GM21717 (cell line): ENCODE results near the gene BSND.

Experiments
- ATAC-seq: cut with Tn5 transposase; IDR thresholded peaks from one replicate; pipeline ENCODE4 v1.9.1; 2021; ENCODE audit warnings: mild to moderate bottlenecking, moderate library complexity; ENCODE audit not compliant: unreplicated experiment

Gene BSND

GRCh38 chr1:54990916-54991315, 7.8 kb upstream of the BSND start:
- no peak for ATAC-seq

DNA sequence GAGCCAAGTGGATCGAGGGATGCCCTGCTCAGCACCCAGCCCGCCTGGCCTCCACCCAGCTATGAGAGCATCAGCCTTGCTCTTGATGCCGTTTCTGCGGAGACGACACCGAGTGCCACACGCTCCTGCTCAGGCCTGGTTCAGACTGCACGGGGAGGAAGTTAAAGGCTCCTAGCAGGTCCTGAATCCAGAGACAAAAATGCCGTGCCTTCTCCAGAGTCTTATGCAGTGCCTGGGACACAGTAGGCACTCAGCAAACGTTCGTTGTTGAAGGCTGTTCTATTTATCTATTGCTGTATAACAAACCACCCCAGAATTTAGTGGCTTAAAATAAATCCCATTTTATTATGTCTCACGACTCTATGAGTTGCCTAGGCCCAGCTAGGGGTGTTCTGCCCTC, 6.8 kb upstream of the BSND start:
- no peak for ATAC-seq

- ATAC-seq, result no peak
These were observed 5.6 kb upstream of the BSND start for GRCh38 chr1:54993140-54993539.

GRCh38 chr1:54994355-54994990, 4.3 kb upstream of the BSND start:
- ATAC-seq, result no peak

GRCh38 chr1:54995013-54995760, 3.5 kb upstream of the BSND start:
- ATAC-seq, result no peak

GRCh38 chr1:54995835-54996234, 2.9 kb upstream of the BSND start:
- ATAC-seq, result no peak

- ATAC-seq, result peak; percentile 73
These were observed 2.3 kb upstream of the BSND start for GRCh38 chr1:54996359-54996868.

- ATAC-seq, result no peak
These were observed 1.6 kb upstream of the BSND start for GRCh38 chr1:54996869-54997710.

GRCh38 chr1:54997711-54997986, 1.1 kb upstream of the BSND start:
- no peak for ATAC-seq

DNA sequence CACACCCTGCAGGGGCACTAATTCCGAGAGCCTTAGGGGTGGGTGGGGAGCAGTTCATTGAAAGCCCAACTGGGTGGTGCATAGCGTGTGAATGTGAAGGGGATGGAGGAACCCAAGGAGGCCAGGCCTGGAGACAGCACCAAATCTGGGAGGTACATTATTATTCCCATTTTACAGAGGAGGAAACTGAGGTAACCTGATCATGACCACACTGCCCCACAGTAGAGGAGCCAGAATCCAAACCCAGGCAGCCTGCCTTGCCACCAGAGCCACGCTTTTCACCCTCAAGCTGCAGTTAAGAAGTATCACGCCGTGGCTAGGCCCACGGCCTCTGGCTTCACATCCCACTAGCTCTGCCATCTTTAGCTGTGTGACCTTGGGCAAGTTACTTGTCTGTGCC, 633 bp upstream of the BSND start:
- ATAC-seq, result no peak

DNA sequence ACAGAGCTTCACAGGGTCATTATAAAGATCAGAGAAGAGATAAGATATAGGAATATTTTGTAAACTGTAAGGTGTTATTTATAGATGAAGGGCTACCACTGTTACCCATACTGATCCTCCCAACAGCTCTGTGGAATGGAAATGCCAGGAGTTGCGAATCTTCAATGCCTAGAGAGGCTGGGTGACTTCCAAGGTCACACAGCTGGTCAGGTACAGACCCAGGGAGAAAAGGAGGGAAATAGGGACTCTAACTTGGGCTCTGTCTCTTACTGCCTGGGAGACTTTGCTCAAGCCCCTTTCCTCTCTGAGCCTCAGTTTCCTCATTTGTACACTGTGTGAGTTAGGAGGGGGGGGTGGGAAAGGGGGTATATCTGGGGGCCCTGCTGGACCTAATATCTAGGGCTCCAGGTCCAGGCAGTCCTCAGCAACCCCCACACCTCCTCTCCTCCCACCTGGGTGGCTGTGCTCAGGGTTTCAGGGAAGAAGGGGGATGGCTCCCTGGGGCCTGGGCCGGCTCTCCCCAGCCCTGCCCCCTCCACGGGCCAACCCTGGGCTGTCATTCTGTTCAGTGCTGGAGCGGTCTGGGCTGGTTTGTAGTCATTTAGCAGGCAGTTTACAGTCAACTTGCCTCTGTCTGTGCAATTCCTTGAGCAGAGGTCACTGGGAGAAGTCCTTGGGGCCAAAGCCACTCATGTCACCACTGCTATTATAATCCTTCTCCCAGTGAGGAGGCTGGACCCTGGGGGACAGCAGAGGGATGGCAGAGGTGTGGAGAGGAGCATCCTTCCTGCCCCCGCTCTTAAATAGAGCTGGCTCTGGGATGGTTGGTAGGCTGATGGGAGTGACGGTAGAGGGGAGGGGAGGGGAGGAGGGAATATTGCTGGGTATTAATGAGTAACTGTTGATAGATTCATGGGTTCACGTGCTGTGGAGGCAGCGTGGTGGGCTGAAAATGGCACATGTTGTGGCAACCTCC, 1.7 kb downstream of the BSND start:
- ATAC-seq, result no peak

- ATAC-seq, result no peak
These were observed 2.6 kb downstream of the BSND start for GRCh38 chr1:55001311-55001710.

DNA sequence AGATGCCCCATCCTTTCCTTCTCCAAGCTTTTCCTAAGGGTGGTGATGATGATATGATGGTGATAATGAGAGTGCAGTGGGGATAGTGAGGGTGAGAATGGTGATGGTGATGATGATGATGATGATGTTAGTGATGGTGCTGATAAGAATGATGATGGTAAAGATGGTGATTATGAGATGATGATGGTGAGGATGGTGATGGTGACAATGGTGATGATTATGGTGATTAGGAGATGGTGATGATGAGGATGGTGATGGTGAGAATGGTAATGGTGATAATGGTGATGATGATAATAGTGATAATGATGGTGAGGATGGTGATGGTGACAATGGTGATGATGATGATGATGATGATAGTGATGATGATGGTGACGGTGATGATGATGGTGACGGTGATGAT, 4.0 kb downstream of the BSND start:
- ATAC-seq, result no peak

DNA sequence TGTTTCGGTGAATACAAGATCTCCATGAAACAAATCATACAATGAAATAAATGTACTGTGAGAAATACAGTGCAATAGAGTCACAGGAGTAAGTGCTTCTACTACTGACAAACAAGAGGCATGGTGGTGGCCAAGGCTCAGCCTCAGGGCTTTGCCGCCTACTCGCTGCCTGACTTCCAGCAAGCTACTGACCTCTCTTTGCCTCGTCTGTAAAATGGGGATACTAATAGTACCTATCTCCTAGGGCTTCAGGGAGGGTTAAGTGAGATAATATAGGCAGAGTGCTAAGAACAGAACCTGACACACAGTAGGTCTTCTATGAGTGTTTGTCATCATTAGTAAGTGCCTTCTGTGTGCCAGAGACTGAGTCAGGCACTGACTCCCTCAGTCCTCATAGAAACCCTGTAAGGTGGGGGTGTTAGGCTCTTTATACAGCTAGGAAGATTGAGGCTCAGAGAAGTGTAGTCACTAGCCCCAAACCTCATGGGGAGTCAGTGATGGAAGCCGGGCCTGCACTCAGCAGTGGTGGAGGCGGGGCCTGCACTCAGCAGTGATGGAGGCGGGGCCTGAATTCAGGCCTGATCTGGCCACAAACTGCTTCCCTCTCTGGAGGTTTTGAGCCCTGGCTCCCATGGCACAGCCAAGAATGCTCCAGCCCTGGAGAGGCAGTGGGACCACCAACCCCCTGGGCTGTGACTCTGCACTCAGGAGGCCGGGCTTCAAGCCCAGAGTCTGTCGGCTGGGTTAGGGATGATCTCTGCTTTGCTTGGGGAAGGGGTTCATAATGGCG, 6.8 kb downstream of the BSND start:
- no peak for ATAC-seq

- ATAC-seq, result no peak
These were observed 8.2 kb downstream of the BSND start for GRCh38 chr1:55006931-55007330.

DNA sequence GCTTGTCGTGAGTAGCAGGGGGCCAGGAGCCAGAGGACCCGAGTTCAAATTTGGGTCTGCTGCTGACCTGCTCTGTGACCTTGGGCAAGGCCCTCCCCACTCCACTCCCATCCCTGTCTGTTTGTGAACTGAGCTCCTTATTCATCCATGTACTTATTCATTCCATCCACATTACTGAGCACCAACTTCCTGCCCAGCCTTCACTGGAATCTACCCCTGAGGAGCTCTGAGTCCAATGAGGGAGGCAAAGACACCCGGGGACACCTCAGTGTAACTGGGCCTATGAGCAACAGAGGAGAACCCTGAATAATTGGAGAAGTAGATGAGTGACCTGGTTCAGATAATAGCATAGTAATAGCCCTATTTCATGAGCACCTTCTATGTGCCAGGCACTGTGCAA, 8.9 kb downstream of the BSND start:
- ATAC-seq, result no peak

- no peak for ATAC-seq
These were observed 11.6 kb downstream of the BSND start for GRCh38 chr1:55010194-55010886.

DNA sequence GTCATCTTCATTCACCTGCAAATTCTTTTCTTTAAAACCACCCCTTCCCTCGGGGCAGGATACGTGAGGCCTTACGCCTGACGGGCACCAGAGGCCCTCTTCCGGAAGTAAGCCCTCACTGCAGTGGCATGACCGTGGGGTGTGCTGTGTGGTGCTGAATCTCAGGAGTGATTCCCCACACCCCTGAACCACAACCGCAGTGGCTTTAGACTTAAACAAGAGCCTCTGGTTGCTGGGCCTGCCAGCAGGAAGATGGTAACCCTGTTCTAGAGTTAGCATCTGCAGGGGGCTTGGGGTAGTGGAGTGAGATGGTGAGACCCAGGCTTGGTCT, 12.1 kb downstream of the BSND start:
- no peak for ATAC-seq

DNA sequence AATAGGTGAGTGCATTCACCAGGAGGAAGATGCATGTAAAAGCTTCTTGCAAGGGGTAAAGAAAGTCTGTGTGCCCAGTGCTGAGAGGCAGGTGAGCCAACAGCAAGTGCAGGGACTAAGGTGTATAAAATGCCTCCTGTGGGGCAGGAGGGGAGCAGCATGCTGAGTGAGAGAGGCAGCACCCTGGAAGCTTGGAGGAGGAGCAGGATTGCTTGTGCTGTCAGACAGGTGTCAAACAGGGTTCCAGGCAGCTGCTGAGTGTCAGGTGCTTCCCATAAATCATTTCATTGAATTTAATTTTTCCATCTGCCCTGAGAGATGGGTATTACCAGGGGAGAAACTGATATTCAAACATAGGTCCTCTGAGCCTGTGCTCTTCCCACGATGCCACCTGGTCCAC, 13.9 kb downstream of the BSND start:
- ATAC-seq, result no peak

- ATAC-seq, result no peak
These were observed 16.4 kb downstream of the BSND start for GRCh38 chr1:55015123-55015522.
